ENCODE results near the gene PAPOLA.
A peak's percentile ranks its signal among the peaks of the same experiment; 100 is the strongest.

PAPOLA gene

DNA sequence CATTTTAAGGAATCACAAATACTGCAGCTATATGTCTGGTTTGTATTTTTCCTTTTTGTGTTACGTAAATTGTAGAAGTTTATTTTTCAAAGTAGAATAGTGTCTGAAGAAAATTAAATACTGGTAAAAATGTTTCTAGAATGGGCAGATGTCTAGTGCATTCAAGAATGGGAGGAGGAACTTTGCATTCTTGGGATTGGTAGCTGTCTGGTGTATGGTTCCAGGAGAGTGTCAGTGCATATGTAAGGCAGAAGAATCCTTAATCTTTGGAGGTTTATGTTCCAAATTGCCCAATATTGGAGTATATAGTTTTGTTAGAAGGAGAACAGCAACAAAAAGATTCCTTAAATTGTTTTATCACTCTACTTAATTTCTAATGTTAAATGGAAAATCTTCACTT is 13.5 kb downstream of the PAPOLA start:
- H3K27me3 ChIP-seq (ENCODE audit: control insufficient read depth, insufficient read depth, low read length) = no peaks in the 10 kb centered on the region
- H3K4me1 ChIP-seq (ENCODE audit: control insufficient read depth, insufficient read depth, low read length) = peaks cover 49% of the 10 kb centered on the region
- no peak overlapping the region for H3K27ac ChIP-seq (ENCODE audit: low read depth, low read length)
- no peak overlapping the region for H3K4me3 ChIP-seq (ENCODE audit: low read depth, low read length)
- H3K36me3 ChIP-seq (ENCODE audit: control insufficient read depth, insufficient read depth, low read length) = peaks cover 1% of the 10 kb centered on the region; the same call in 1 of the 2 replicates
- H3K9ac ChIP-seq (ENCODE audit: low read length) = no peak overlapping the region
- H3K9me3 ChIP-seq (ENCODE audit: control insufficient read depth, insufficient read depth, low read depth, low read length) = no peaks in the 10 kb centered on the region

DNA sequence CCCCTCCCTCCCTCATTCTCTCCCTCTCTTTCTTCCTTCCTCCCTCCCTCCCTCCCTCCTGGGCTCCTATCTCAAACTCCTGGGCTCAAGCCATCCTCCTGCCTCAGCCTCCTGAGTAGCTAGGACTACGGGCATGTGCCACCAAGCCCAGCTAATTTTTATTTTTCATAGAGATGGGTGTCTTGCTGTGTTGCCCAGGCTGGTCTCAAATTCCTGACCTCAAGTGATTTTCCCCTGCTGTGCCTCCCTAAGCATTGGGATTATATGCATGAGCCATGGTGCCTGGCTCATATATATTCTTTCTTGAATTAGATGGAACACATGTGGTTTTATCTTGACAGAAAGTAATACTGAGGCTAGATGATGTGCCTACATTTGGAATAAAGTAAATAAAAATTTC is 14.2 kb downstream of the PAPOLA start:
- Histone ChIP-seq H3K27ac (ENCODE audit: low read depth, low read length) (no peak overlapping the region), H3K4me3 (ENCODE audit: low read depth, low read length) (no peak overlapping the region), H3K4me1 (ENCODE audit: control insufficient read depth, insufficient read depth, low read length) (peaks cover 49% of the 10 kb centered on the region), H3K9ac (ENCODE audit: low read length) (no peak overlapping the region), H3K27me3 (ENCODE audit: control insufficient read depth, insufficient read depth, low read length) (no peaks in the 10 kb centered on the region), H3K36me3 (ENCODE audit: control insufficient read depth, insufficient read depth, low read length) (peaks cover 6% of the 10 kb centered on the region), H3K9me3 (ENCODE audit: control insufficient read depth, insufficient read depth, low read depth, low read length) (no peaks in the 10 kb centered on the region)

DNA sequence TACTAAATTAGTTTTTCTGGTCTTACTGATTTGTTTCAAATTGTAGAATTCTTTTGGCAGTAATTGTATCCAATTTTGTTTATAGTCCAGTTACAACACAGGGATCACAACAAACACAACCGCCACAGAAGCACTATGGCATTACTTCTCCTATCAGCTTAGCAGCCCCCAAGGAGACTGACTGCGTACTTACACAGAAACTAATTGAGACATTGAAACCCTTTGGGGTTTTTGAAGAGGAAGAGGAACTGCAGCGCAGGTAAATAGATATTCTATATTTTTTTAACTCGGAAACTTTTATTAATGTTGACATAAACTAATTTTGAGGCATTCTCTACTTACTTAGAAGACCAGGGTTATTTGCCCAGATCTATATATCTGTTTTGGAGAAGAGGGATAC is 17.8 kb downstream of the PAPOLA start:
- Histone ChIP-seq H3K9me3 (ENCODE audit: control insufficient read depth, insufficient read depth, low read depth, low read length) (no peaks in the 10 kb centered on the region), H3K4me3 (ENCODE audit: low read depth, low read length) (no peak overlapping the region), H3K27me3 (ENCODE audit: control insufficient read depth, insufficient read depth, low read length) (no peaks in the 10 kb centered on the region), H3K4me1 (ENCODE audit: control insufficient read depth, insufficient read depth, low read length) (peaks cover 20% of the 10 kb centered on the region), H3K9ac (ENCODE audit: low read length) (no peak overlapping the region), H3K36me3 (ENCODE audit: control insufficient read depth, insufficient read depth, low read length) (peaks cover 41% of the 10 kb centered on the region), H3K27ac (ENCODE audit: low read depth, low read length) (0 out of 2 replicates have a peak overlapping the region, but pooled peaks have one; percentile 41)

DNA sequence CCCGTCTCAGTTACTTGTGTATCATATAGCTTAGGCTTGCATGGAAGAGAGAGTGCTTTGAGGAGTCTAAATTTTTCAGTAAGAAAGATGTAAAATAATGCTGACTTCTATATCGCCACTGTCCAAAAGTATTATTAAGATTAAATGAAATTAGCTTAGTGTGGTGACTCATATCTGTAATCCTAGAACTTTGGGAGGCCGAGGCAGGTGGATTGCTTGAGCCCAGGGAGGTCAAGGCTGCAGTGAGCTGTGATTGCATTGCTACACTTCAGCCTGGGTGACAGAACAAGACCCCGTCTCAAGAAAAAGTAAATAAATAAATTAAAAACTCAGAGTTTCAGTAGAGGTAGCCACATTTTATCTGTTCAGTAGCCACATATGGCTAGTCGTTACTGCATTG is 23.3 kb downstream of the PAPOLA start:
- H3K4me1 ChIP-seq (ENCODE audit: control insufficient read depth, insufficient read depth, low read length) = no peaks in the 10 kb centered on the region
- H3K27me3 ChIP-seq (ENCODE audit: control insufficient read depth, insufficient read depth, low read length) = no peaks in the 10 kb centered on the region
- no peak overlapping the region for H3K9ac ChIP-seq (ENCODE audit: low read length)
- H3K9me3 ChIP-seq (ENCODE audit: control insufficient read depth, insufficient read depth, low read depth, low read length) = no peaks in the 10 kb centered on the region
- H3K4me3 ChIP-seq (ENCODE audit: low read depth, low read length) = no peak overlapping the region
- H3K36me3 ChIP-seq (ENCODE audit: control insufficient read depth, insufficient read depth, low read length) = peaks cover 92% of the 10 kb centered on the region
- H3K27ac ChIP-seq (ENCODE audit: low read depth, low read length) = no peak overlapping the region

DNA sequence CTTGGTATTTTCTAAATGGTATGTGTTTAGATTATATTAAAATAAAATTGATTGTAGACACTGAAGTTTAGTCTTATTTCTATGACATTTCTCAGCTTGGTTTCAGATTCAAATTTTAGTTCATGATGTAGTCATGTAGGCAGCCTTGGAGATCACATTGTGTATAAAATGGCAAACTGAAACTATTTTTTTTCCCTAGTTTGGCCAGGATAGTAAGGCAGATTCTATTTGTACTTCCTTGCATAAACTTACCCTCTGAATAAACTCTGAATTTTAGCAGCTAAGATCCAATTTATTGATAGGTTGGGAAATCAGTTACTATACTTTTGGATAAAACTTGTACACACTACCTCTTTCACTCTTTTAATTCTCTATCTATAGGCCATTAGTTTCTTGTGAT is 30.4 kb downstream of the PAPOLA start:
- H3K4me3 ChIP-seq (ENCODE audit: low read depth, low read length) = no peak overlapping the region
- H3K9ac ChIP-seq (ENCODE audit: low read length) = no peak overlapping the region
- no peaks in the 10 kb centered on the region for H3K27me3 ChIP-seq (ENCODE audit: control insufficient read depth, insufficient read depth, low read length)
- peaks cover 82% of the 10 kb centered on the region for H3K36me3 ChIP-seq (ENCODE audit: control insufficient read depth, insufficient read depth, low read length)
- no peaks in the 10 kb centered on the region for H3K9me3 ChIP-seq (ENCODE audit: control insufficient read depth, insufficient read depth, low read depth, low read length)
- H3K4me1 ChIP-seq (ENCODE audit: control insufficient read depth, insufficient read depth, low read length) = no peaks in the 10 kb centered on the region
- no peak overlapping the region for H3K27ac ChIP-seq (ENCODE audit: low read depth, low read length)

DNA sequence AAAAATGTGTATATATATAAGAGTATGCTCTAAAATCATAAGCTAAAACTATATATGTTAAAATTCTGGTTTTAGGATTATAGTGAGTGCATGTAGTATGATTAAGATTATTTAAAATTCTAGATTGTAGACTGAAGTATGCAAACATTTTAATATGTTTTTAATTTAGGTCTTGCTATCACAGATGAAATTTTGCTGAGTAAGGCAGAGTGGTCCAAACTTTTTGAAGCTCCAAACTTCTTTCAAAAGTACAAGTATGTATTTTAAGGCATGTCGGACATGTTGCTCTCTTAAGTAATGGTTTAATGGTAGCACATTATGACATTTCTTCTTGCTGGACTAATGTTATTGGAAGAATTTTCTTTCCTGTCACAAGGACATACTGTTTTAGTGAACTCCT is 34.6 kb downstream of the PAPOLA start:
- H3K27ac ChIP-seq (ENCODE audit: low read depth, low read length) = no peak overlapping the region
- H3K36me3 ChIP-seq (ENCODE audit: control insufficient read depth, insufficient read depth, low read length) = peaks cover 45% of the 10 kb centered on the region

DNA sequence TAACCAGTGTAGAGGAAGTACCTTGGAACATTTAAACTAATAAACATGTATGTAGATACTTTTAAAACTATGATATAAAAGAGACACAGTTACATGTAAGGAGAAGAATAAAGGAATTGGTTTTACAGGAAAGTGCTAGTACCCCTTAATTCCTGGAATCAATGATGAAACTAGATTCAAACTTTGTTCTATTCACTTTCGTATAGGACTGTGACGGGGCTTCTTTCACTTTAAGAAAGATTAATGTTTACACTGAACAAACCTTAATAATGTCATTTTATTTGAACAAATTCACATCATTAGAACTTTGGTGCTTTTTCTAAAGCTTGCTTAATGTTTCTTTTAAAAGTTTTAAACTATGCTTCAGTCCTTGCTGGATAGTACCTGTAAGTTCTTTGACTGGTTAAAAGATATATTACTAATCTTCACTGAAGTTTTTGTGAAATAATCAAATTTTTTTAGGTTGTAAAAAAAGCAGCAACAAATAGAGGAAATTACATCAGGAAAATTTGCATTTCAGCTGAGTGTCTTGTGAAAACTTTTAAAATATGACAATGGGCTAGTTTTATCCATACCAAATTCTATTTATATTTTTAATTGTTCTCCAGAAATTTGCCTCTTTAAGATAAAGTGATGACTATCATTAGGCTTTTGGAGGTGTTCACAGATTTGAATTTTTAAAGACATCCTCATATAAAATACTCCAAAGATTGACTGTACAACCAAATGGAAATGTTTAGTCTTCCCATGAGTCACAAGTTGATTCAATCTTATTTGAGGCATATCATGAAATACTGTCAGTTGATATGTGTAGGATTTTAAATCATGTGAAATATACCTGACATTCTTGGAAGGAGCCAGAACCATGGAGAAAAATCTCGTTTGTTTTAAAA is 36.2 kb downstream of the PAPOLA start:
- no peaks in the 10 kb centered on the region for H3K4me1 ChIP-seq (ENCODE audit: control insufficient read depth, insufficient read depth, low read length)
- H3K4me3 ChIP-seq (ENCODE audit: low read depth, low read length) = no peak overlapping the region
- no peaks in the 10 kb centered on the region for H3K27me3 ChIP-seq (ENCODE audit: control insufficient read depth, insufficient read depth, low read length)
- peaks cover 42% of the 10 kb centered on the region for H3K36me3 ChIP-seq (ENCODE audit: control insufficient read depth, insufficient read depth, low read length)
- no peak overlapping the region; the same call in 1 of the 2 replicates for H3K27ac ChIP-seq (ENCODE audit: low read depth, low read length)
- H3K9me3 ChIP-seq (ENCODE audit: control insufficient read depth, insufficient read depth, low read depth, low read length) = no peaks in the 10 kb centered on the region
- H3K9ac ChIP-seq (ENCODE audit: low read length) = no peak overlapping the region

More for the DNA sequence above, 34.6 kb downstream of the PAPOLA start:
- Histone ChIP-seq H3K9me3 (ENCODE audit: control insufficient read depth, insufficient read depth, low read depth, low read length) (no peaks in the 10 kb centered on the region), H3K27me3 (ENCODE audit: control insufficient read depth, insufficient read depth, low read length) (no peaks in the 10 kb centered on the region), H3K4me3 (ENCODE audit: low read depth, low read length) (no peak overlapping the region), H3K4me1 (ENCODE audit: control insufficient read depth, insufficient read depth, low read length) (no peaks in the 10 kb centered on the region), H3K9ac (ENCODE audit: low read length) (no peak overlapping the region)

DNA sequence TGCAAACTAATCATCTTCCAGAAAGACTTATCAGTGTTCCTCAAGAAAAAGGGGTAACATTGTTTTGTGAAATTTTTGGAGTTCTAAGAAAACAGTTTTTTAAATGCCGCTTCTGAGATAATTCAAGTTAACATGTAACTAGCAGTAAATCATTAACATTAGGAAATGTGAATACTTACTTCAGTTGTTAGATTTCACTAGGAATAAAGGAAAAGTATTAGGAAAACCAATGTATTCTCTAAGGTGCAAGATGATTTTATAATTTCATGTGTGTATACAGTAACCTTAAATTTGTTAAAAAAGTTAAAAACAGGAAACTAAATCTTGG is 36.8 kb downstream of the PAPOLA start:
- Histone ChIP-seq H3K9me3 (ENCODE audit: control insufficient read depth, insufficient read depth, low read depth, low read length) (no peaks in the 10 kb centered on the region), H3K4me1 (ENCODE audit: control insufficient read depth, insufficient read depth, low read length) (no peaks in the 10 kb centered on the region), H3K36me3 (ENCODE audit: control insufficient read depth, insufficient read depth, low read length) (peaks cover 40% of the 10 kb centered on the region), H3K27ac (ENCODE audit: low read depth, low read length) (no peak overlapping the region), H3K27me3 (ENCODE audit: control insufficient read depth, insufficient read depth, low read length) (no peaks in the 10 kb centered on the region), H3K9ac (ENCODE audit: low read length) (no peak overlapping the region), H3K4me3 (ENCODE audit: low read depth, low read length) (no peak overlapping the region)

DNA sequence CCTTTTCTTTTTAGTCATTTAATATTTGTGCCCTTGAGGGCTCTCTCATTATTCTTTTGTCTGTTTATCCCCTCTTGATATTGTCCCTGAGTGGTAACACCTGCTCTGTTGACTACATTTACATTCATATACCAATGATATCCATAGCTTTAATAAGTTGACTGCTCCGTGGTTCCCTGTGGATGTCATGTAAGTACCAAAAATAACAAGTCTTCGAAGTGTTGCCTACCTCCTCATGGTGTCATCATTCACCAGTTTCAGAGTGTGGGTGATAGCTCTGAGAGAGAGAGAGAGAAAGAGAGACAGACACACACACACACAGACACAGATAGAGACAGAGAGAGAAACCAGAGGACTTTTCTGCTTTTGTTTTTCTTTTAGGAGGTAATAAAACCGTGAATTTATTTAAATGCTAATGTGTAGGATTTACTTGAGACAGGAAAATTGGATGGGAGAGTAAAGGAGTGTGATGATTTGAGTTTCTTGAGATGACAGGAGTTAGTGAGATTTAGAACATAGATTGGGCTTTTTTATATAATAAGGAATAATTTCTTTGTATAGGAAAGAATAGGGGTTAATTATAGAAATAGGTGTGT is 52.2 kb downstream of the PAPOLA start:
- Histone ChIP-seq H3K27me3 (ENCODE audit: control insufficient read depth, insufficient read depth, low read length) (no peaks in the 10 kb centered on the region), H3K36me3 (ENCODE audit: control insufficient read depth, insufficient read depth, low read length) (peaks cover 92% of the 10 kb centered on the region), H3K4me1 (ENCODE audit: control insufficient read depth, insufficient read depth, low read length) (no peaks in the 10 kb centered on the region), H3K9ac (ENCODE audit: low read length) (no peak overlapping the region), H3K27ac (ENCODE audit: low read depth, low read length) (no peak overlapping the region), H3K9me3 (ENCODE audit: control insufficient read depth, insufficient read depth, low read depth, low read length) (no peaks in the 10 kb centered on the region), H3K4me3 (ENCODE audit: low read depth, low read length) (no peak overlapping the region)

DNA sequence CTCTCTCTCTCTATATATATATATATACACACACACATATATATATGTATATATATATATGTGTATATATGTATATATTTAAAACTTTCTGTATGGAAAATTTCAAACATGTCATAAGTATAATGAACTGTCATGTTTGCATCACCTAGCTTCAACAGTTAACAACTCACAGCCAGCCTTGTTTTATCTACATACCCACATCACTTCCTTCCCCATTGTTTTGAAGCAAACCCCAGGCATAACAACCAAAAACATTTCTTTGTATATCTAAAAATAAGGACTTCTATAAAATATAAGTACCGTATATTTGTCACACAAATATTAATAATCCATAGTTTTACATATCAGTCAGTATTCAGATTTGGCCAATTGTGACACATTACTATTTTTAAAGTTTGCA is 57.4 kb downstream of the PAPOLA start:
- Histone ChIP-seq H3K4me3 (ENCODE audit: low read depth, low read length) (no peak overlapping the region), H3K4me1 (ENCODE audit: control insufficient read depth, insufficient read depth, low read length) (no peaks in the 10 kb centered on the region), H3K9ac (ENCODE audit: low read length) (no peak overlapping the region), H3K27me3 (ENCODE audit: control insufficient read depth, insufficient read depth, low read length) (no peaks in the 10 kb centered on the region), H3K27ac (ENCODE audit: low read depth, low read length) (no peak overlapping the region), H3K36me3 (ENCODE audit: control insufficient read depth, insufficient read depth, low read length) (peaks cover 85% of the 10 kb centered on the region), H3K9me3 (ENCODE audit: control insufficient read depth, insufficient read depth, low read depth, low read length) (no peaks in the 10 kb centered on the region)

DNA sequence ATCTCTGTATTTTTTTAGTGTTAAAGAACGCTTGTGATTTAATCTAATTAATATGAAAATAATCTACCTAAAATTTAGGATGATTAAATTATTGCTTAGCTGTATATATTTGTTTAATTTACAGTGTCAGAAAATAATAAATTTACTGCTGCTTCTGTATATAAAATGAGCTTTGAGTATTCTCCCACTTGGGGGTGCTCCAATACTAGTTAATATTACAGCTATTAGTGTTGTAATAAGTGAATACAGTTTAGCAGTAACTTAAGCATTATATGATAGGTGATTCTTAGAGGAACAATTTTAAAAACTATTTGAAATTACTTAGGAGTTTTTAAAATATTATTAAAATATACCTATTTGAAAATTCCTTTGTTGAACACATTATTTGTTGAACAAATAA is 62.2 kb downstream of the PAPOLA start:
- Histone ChIP-seq H3K27ac (ENCODE audit: low read depth, low read length) (no peak overlapping the region), H3K9me3 (ENCODE audit: control insufficient read depth, insufficient read depth, low read depth, low read length) (no peaks in the 10 kb centered on the region), H3K36me3 (ENCODE audit: control insufficient read depth, insufficient read depth, low read length) (peaks cover 73% of the 10 kb centered on the region), H3K4me1 (ENCODE audit: control insufficient read depth, insufficient read depth, low read length) (no peaks in the 10 kb centered on the region), H3K9ac (ENCODE audit: low read length) (no peak overlapping the region), H3K27me3 (ENCODE audit: control insufficient read depth, insufficient read depth, low read length) (no peaks in the 10 kb centered on the region), H3K4me3 (ENCODE audit: low read depth, low read length) (no peak overlapping the region)
